ENCODE results near the gene ATF5. TPM values are rescaled to one million over a fixed set of nuclear protein-coding genes. Genes with fewer than 3 reads are reported as not detected.

The ATF5 gene
- total and polyA plus RNA-seq, 2 donors from 2014 or later: 22.7 to 36.4 TPM

DNA sequence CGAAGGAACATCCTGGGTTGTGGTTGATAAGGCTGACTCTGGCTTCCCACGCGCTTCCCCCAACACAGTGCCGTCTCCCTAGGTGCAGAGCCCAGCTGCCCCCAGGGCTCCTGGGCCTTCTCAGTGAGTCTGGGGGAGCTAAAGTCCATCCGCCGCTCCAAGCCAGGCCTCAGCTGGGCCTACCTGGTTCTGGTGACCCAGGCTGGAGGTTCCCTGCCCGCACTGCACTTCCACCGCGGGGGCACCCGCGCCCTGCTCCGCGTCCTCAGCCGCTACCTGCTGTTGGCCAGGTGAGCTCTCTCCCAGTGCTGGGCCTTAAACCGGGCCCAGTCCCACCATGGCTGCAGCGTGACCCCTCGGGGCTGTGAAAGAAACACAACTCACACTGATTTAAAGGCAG, 47.8 kb upstream of the ATF5 start:
- peaks cover 8 to 63% (median 34%) of the 10 kb centered on the region in 3 donors for H3K36me3 ChIP-seq (ENCODE audit: control insufficient read depth in 2 of 3, insufficient read depth in 3 of 3, low read length in 3 of 3)
- intact Hi-C loops (cut with DNase I): no loop called here
- no peak overlapping the region for H3K4me3 ChIP-seq (ENCODE audit: low read length in 3 of 3)
- DNase-seq (peak in 2 of 5 donors; percentile 43 to 81), FAIRE-seq (no peak)
- no peak overlapping the region for H3K27ac ChIP-seq (ENCODE audit: low read depth in 2 of 2, low read length in 2 of 2)
- H3K4me1 ChIP-seq (ENCODE audit: control insufficient read depth in 2 of 3, insufficient read depth in 2 of 3, low read depth in 1 of 3, low read length in 3 of 3): peaks cover 0 to 11% (median 6%) of the 10 kb centered on the region in 3 donors
- no peak overlapping the region for H3K9ac ChIP-seq (ENCODE audit: low read length in 3 of 3)
- H3K27me3 ChIP-seq (ENCODE audit: control insufficient read depth, insufficient read depth, low read length): no peaks in the 10 kb centered on the region
- peaks cover 0 to 5% (median 0%) of the 10 kb centered on the region in 3 donors for H3K9me3 ChIP-seq (ENCODE audit: control insufficient read depth in 2 of 3, insufficient read depth in 1 of 3, low read length in 3 of 3)
- TF ChIP-seq, protein P1, sequence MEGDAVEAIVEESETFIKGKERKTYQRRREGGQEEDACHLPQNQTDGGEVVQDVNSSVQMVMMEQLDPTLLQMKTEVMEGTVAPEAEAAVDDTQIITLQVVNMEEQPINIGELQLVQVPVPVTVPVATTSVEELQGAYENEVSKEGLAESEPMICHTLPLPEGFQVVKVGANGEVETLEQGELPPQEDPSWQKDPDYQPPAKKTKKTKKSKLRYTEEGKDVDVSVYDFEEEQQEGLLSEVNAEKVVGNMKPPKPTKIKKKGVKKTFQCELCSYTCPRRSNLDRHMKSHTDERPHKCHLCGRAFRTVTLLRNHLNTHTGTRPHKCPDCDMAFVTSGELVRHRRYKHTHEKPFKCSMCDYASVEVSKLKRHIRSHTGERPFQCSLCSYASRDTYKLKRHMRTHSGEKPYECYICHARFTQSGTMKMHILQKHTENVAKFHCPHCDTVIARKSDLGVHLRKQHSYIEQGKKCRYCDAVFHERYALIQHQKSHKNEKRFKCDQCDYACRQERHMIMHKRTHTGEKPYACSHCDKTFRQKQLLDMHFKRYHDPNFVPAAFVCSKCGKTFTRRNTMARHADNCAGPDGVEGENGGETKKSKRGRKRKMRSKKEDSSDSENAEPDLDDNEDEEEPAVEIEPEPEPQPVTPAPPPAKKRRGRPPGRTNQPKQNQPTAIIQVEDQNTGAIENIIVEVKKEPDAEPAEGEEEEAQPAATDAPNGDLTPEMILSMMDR (IDR thresholded peaks at IDR 0.05; ENCODE audit: borderline replicate concordance, extremely low read depth, insufficient read depth): no peak

DNA sequence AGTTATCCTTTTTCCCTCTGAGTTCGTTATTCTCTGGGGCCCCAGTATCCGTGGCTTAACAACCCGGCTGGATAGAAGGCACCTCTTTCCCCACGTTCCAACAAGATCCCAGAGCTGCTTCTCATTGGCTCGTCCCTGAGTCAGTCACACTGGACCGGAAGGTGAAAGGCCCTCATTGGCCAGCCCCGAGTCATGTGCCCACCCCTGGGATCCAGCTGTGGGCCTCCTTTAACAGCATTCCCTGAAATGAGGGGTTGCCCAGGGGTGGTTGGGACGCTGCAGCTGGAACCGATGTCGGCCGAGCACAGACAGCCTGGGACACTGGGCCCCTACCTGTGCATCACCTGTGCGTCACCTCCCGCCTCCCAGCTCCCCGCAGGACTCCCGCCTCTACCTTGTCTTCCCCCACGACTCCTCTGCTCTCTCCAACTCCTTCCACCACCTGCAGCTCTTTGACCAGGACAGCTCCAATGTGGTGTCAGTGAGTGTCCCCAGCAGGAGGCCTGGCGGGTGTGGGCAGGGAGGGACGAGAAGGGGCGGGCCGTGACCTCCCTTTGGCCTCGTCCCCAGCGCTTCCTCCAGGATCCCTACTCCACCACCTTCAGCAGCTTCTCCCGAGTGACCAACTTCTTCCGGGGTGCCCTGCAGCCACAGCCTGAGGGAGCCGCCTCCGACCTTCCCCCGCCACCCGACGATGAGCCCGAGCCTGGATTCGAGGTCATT, 47.2 kb upstream of the ATF5 start:
- H3K4me3 ChIP-seq (ENCODE audit: low read length in 3 of 3): no peak overlapping the region
- no peak overlapping the region for H3K27ac ChIP-seq (ENCODE audit: low read depth in 2 of 2, low read length in 2 of 2)
- peaks cover 0 to 11% (median 6%) of the 10 kb centered on the region in 3 donors for H3K4me1 ChIP-seq (ENCODE audit: control insufficient read depth in 2 of 3, insufficient read depth in 2 of 3, low read depth in 1 of 3, low read length in 3 of 3)
- peak in 2 of 5 donors; percentile 45 to 70 for DNase-seq
- H3K36me3 ChIP-seq (ENCODE audit: control insufficient read depth in 2 of 3, insufficient read depth in 3 of 3, low read length in 3 of 3): peaks cover 8 to 63% (median 34%) of the 10 kb centered on the region in 3 donors
- H3K27me3 ChIP-seq (ENCODE audit: control insufficient read depth, insufficient read depth, low read length): no peaks in the 10 kb centered on the region
- peaks cover 0 to 5% (median 0%) of the 10 kb centered on the region in 3 donors for H3K9me3 ChIP-seq (ENCODE audit: control insufficient read depth in 2 of 3, insufficient read depth in 1 of 3, low read length in 3 of 3)
- no peak overlapping the region for H3K9ac ChIP-seq (ENCODE audit: low read length in 3 of 3)
- TF ChIP-seq, protein P1 (IDR thresholded peaks at IDR 0.05; ENCODE audit: borderline replicate concordance, extremely low read depth, insufficient read depth): no peak
- no peak for FAIRE-seq
- intact Hi-C loops (cut with DNase I): no loop called here

DNA sequence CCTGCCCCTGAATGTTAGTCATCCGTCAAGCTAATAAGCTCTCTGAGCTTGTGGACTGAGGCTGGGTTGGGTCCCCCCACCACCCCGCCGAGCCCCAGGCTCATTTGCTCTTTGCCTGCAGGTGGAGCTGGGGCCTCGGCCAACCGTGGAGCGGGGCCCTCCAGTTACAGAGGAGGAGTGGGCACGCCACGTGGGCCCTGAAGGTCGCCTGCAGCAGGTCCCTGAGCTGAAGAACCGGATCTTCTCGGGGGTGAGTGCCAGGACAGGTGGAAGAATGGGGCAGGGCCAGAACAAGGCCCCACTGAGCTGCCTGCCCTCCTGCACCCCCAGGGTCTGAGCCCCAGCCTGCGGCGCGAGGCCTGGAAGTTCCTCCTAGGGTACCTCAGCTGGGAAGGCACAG, 46.4 kb upstream of the ATF5 start:
- peaks cover 0 to 13% (median 6%) of the 10 kb centered on the region in 3 donors for H3K4me1 ChIP-seq (ENCODE audit: control insufficient read depth in 2 of 3, insufficient read depth in 2 of 3, low read depth in 1 of 3, low read length in 3 of 3)
- DNase-seq (peak in 2 of 5 donors; percentile 32 to 76), FAIRE-seq (no peak)
- TF ChIP-seq, protein P1 (IDR thresholded peaks at IDR 0.05; ENCODE audit: borderline replicate concordance, extremely low read depth, insufficient read depth): no peak
- H3K36me3 ChIP-seq (ENCODE audit: control insufficient read depth in 2 of 3, insufficient read depth in 3 of 3, low read length in 3 of 3): peaks cover 8 to 63% (median 34%) of the 10 kb centered on the region in 3 donors
- no peak overlapping the region for H3K27ac ChIP-seq (ENCODE audit: low read depth in 2 of 2, low read length in 2 of 2)
- peaks cover 0 to 5% (median 0%) of the 10 kb centered on the region in 3 donors for H3K9me3 ChIP-seq (ENCODE audit: control insufficient read depth in 2 of 3, insufficient read depth in 1 of 3, low read length in 3 of 3)
- no peak overlapping the region for H3K9ac ChIP-seq (ENCODE audit: low read length in 3 of 3)
- no peaks in the 10 kb centered on the region for H3K27me3 ChIP-seq (ENCODE audit: control insufficient read depth, insufficient read depth, low read length)
- intact Hi-C loops (cut with DNase I): no loop called here
- no peak overlapping the region for H3K4me3 ChIP-seq (ENCODE audit: low read length in 3 of 3)
